Right lobe of liver (tissue), 6 donors: ENCODE results near the gene TNFSF4. TPM values are rescaled to one million over a fixed set of nuclear protein-coding genes. Genes with fewer than 3 reads are reported as not detected.

Experiments used
- ATAC-seq, 4 donors: fragments of 200-7000 bp; cut with Tn5 transposase; one replicate each; pipeline ENCODE4 v1.9.1; 2020; ENCODE audit warnings: mild to moderate bottlenecking in 4 of 4, moderate library complexity in 4 of 4
- DNase-seq, 3 donors: peaks; one replicate each; pipeline ENCODE4 v3.0.0-alpha.2; 2020
- H3K27ac ChIP-seq, 3 donors: fragments of 200-600 bp; one replicate each; pipeline ENCODE4 v1.8.0; 2022
- H3K27me3 ChIP-seq, 2 donors: fragments of 200-600 bp; one replicate each; pipeline ENCODE4 v1.8.0; 2022
- H3K36me3 ChIP-seq, 4 donors: fragments of 200-600 bp; sonication (generic) in 1 of 4; one replicate each; pipeline versions ENCODE4 v1.5.1 to v1.8.0; 2017 to 2022; ENCODE audit warnings: control low read depth in 1 of 4
- H3K4me1 ChIP-seq, 4 donors: fragments of 200-600 bp; sonication (generic) in 1 of 4; one replicate each; pipeline versions ENCODE4 v1.5.1 to v1.8.0; 2017 to 2022; ENCODE audit warnings: control low read depth in 1 of 4
- H3K4me3 ChIP-seq, 3 donors: fragments of 200-600 bp; one replicate each; pipeline ENCODE4 v1.8.0; 2022
- H3K9me3 ChIP-seq, 4 donors: fragments of 200-600 bp; sonication (generic) in 1 of 4; one replicate each; pipeline versions ENCODE4 v1.5.1 to v1.8.0; 2017 to 2022; ENCODE audit warnings: control low read depth in 1 of 4
- POLR2A ChIP-seq: fragments of 450-650 bp; IDR thresholded peaks from one replicate; pipeline ENCODE4 v1.6.1; 2017; ENCODE audit warnings: antibody characterized with exemption, mild to moderate bottlenecking
- WGBS: methylation state at CpG from one replicate; pipeline ENCODE4 v1.1.6; 2018; ENCODE audit warnings: low coverage, low lambda C conversion rate; ENCODE audit not compliant: insufficient coverage; ENCODE audit errors: missing lambda C conversion rate; 5-methylcytosine and 5-hydroxymethylcytosine counted together
- intact Hi-C, 2 donors: fragments of 100-400 bp; cut with DNase I; formaldehyde crosslinking; loops; one replicate each; pipeline versions ENCODE4 v1.11.2 to v1.14.1; 2022
- total RNA-seq, 6 experiments: library from RNA; depleted of rRNA in 2 of 6; stranded (reverse); fragments of >200 nt in 2 of 6; fragmentation: NEBNext Ultra II Directional in 3 of 6; extraction: Animal tissue kit (Norgen Biotek cat#: 25700) in 3 of 6; gene quantifications; one replicate each; pipeline versions ENCODE4 v1.1.0 to v1.2.4, GENCODE V29; 2016 to 2023
- TF ChIP-seq, protein P1 (sequence below), 4 donors: fragments of 200-600 bp in 3 of 4; fragments of 450-650 bp in 1 of 4; IDR thresholded peaks; one replicate each; pipeline versions ENCODE4 v1.5.1 to v1.8.0; 2016 to 2022; ENCODE audit warnings: antibody characterized with exemption in 4 of 4, mild to moderate bottlenecking in 2 of 4
- donor health status: DM: no; HTN: yes; CAD: no.
- donor health status: DM: no; HTN: no; CAD: no.
- donor health status: DM: no; HTN: no; CAD: no.
- donor health status: DM: no; HTN: yes; CAD: no.
- donor health status: DM: no; HTN: yes; CAD: no.

The TNFSF4 gene
- total RNA-seq, 6 experiments from 2014 or later = 0.49 to 0.97 (median 0.55) TPM

DNA sequence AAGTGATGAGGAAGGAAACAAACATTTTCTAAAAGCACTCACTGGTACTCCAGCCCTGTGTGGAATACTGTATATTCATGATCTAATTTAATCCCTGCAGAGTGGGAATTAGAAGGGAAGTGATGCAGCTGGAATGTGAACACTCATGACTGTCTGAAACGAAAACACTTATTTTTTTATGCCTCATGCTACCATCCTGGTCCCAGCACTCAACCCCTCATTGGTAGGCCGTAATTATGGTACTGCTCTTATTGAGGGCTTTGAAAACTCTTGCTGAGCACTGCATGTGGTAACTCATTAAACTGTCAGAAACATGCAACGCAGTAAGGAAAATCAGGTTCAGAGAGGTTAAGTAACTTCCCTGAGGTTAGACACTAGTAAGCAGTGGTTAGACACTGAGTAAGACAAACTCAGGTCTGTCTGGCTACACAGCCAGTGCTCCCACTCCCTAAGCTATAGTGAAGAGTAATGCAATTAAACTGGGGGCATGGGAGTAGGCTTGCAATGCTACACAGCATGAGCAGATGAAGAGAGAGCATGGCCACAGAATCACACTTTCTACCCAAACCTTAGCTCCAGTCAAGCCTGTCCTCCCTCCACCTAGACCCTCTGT lies 17.3 kb upstream of the TNFSF4 start:
- H3K27me3 ChIP-seq = no peaks in the 10 kb centered on the region
- no peaks in the 10 kb centered on the region for H3K9me3 ChIP-seq
- no peak for ATAC-seq
- intact Hi-C loops = no loop called here
- 67% methylated on average over 1 of the region's 3 CpGs for WGBS
- no peak for DNase-seq
- no peaks in the 10 kb centered on the region for H3K4me1 ChIP-seq
- no peak overlapping the region for H3K4me3 ChIP-seq
- H3K27ac ChIP-seq = no peak overlapping the region
- H3K36me3 ChIP-seq = no peaks in the 10 kb centered on the region
- TF ChIP-seq, protein P1, sequence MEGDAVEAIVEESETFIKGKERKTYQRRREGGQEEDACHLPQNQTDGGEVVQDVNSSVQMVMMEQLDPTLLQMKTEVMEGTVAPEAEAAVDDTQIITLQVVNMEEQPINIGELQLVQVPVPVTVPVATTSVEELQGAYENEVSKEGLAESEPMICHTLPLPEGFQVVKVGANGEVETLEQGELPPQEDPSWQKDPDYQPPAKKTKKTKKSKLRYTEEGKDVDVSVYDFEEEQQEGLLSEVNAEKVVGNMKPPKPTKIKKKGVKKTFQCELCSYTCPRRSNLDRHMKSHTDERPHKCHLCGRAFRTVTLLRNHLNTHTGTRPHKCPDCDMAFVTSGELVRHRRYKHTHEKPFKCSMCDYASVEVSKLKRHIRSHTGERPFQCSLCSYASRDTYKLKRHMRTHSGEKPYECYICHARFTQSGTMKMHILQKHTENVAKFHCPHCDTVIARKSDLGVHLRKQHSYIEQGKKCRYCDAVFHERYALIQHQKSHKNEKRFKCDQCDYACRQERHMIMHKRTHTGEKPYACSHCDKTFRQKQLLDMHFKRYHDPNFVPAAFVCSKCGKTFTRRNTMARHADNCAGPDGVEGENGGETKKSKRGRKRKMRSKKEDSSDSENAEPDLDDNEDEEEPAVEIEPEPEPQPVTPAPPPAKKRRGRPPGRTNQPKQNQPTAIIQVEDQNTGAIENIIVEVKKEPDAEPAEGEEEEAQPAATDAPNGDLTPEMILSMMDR (IDR thresholded peaks at IDR 0.05) = no peak
- TF ChIP-seq POLR2A = no peak

GRCh38 chr1:173223031-173223380 lies 15.9 kb upstream of the TNFSF4 start:
- TF ChIP-seq, protein P1 (IDR thresholded peaks at IDR 0.05) = no peak
- TF ChIP-seq POLR2A = no peak
- Histone ChIP-seq H3K4me3 (no peak overlapping the region), H3K36me3 (no peaks in the 10 kb centered on the region), H3K27ac (no peak overlapping the region), H3K27me3 (no peaks in the 10 kb centered on the region), H3K9me3 (no peaks in the 10 kb centered on the region), H3K4me1 (no peaks in the 10 kb centered on the region)
- ATAC-seq = no peak
- no peak for DNase-seq
- intact Hi-C loops = no loop called here

- H3K9me3 ChIP-seq = no peaks in the 10 kb centered on the region
- no peaks in the 10 kb centered on the region for H3K36me3 ChIP-seq
- WGBS = 38% methylated on average over 3 of the region's 3 CpGs
- DNase-seq (no peak), ATAC-seq (no peak)
- TF ChIP-seq POLR2A = no peak
- TF ChIP-seq, protein P1 (IDR thresholded peaks at IDR 0.05) = no peak
- no peaks in the 10 kb centered on the region for H3K4me1 ChIP-seq
- intact Hi-C loops = no loop called here
- H3K27me3 ChIP-seq = no peaks in the 10 kb centered on the region
- no peak overlapping the region for H3K27ac ChIP-seq
- H3K4me3 ChIP-seq = no peak overlapping the region
Measured at GRCh38 chr1:173222149-173223030, 15.3 kb upstream of the TNFSF4 start.

DNA sequence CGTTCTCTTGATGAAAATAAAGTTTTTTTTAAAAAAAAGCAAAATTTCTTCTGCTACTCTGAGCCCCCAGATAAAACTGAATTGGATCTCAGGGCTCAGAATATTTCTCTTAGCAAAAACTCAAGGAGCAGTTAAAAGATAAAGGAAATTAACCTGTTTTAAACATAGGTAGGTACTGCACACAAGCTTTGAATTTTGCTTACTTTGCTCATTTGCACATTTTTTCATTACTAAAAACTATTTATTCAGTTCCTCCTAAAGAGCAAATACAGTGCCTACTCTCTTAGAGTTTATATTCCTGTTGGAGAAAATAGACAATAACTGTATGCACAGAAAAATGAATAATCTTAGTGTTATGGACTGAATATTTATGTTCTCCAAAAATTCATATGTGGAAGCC lies 13.0 kb upstream of the TNFSF4 start:
- no peaks in the 10 kb centered on the region for H3K4me1 ChIP-seq
- H3K36me3 ChIP-seq = no peaks in the 10 kb centered on the region
- WGBS = 79% methylated on average over 1 of the region's 1 CpG
- ATAC-seq = no peak
- DNase-seq = no peak
- intact Hi-C loops = no loop called here
- no peaks in the 10 kb centered on the region for H3K9me3 ChIP-seq
- no peak for TF ChIP-seq POLR2A
- TF ChIP-seq, protein P1 (IDR thresholded peaks at IDR 0.05) = no peak
- H3K27me3 ChIP-seq = no peaks in the 10 kb centered on the region
- no peak overlapping the region for H3K4me3 ChIP-seq
- H3K27ac ChIP-seq = no peak overlapping the region
